Parathyroid adenoma (tissue), 2 donors: ENCODE results near the gene C1orf198.

Experiments
- H2AFZ ChIP-seq: fragments of 300-600 bp; sonication (generic); one replicate; pipeline ENCODE4 v1.7.0; 2017; ENCODE audit warnings: antibody characterized with exemption, mild to moderate bottlenecking
- H3K27ac ChIP-seq: fragments of 300-600 bp; sonication (generic); one replicate; pipeline ENCODE4 v1.7.0; 2017
- H3K27me3 ChIP-seq: fragments of 300-600 bp; sonication (generic); one replicate; pipeline ENCODE4 v1.7.0; 2017; ENCODE audit warnings: low read length; ENCODE audit not compliant: control insufficient read depth, insufficient read depth
- H3K36me3 ChIP-seq: fragments of 300-600 bp; sonication (generic); one replicate; pipeline ENCODE4 v1.7.0; 2017; ENCODE audit warnings: low read length; ENCODE audit not compliant: control insufficient read depth, insufficient read depth
- H3K4me1 ChIP-seq: fragments of 300-600 bp; sonication (generic); one replicate; pipeline ENCODE4 v1.7.0; 2017; ENCODE audit warnings: control low read depth
- H3K4me2 ChIP-seq: fragments of 300-600 bp; sonication (generic); one replicate; pipeline ENCODE4 v1.7.0; 2017; ENCODE audit warnings: low read length
- H3K4me3 ChIP-seq: fragments of 300-600 bp; sonication (generic); one replicate; pipeline ENCODE4 v1.7.0; 2017; ENCODE audit warnings: low read depth, low read length
- H3K79me2 ChIP-seq: fragments of 300-600 bp; sonication (generic); one replicate; pipeline ENCODE4 v1.7.0; 2017; ENCODE audit warnings: control low read depth
- H3K9ac ChIP-seq: fragments of 300-600 bp; sonication (generic); one replicate; pipeline ENCODE4 v1.7.0; 2017; ENCODE audit warnings: mild to moderate bottlenecking
- H3K9me3 ChIP-seq: fragments of 300-600 bp; sonication (generic); one replicate; pipeline ENCODE4 v1.7.0; 2017; ENCODE audit warnings: low read length; ENCODE audit not compliant: control insufficient read depth
- TF ChIP-seq, protein P1 (sequence below): fragments of 300-600 bp; sonication (generic); IDR thresholded peaks from one replicate; pipeline ENCODE4 v1.7.0; 2017; ENCODE audit warnings: antibody characterized with exemption, mild to moderate bottlenecking
- donor health status: primary hyperparathyroidism.

C1orf198 gene

DNA sequence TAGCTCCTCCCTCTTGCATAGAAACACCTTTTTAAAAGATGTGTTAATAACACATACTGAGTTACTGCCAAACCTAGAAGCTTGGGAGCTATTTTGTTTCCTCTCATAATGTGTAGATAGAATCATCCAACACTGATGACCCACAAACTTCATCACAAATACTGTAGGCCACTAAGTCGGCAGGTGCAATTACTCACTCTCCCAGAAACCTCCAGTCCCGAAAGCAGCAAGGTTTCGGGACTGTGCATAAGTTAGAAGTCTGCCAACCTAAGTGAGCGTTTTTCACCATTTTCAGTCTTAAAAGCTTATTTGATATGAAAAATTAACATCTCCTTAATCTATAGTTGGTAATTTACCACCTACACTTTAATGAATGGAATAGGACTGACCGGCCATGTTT lies 32.0 kb downstream of the C1orf198 start:
- H3K9me3 ChIP-seq: no peaks in the 10 kb centered on the region
- no peak overlapping the region for H3K4me3 ChIP-seq
- no peaks in the 10 kb centered on the region for H3K27me3 ChIP-seq
- H3K4me1 ChIP-seq: no peaks in the 10 kb centered on the region
- no peak overlapping the region for H3K27ac ChIP-seq
- no peaks in the 10 kb centered on the region for H3K79me2 ChIP-seq
- TF ChIP-seq, protein P1, sequence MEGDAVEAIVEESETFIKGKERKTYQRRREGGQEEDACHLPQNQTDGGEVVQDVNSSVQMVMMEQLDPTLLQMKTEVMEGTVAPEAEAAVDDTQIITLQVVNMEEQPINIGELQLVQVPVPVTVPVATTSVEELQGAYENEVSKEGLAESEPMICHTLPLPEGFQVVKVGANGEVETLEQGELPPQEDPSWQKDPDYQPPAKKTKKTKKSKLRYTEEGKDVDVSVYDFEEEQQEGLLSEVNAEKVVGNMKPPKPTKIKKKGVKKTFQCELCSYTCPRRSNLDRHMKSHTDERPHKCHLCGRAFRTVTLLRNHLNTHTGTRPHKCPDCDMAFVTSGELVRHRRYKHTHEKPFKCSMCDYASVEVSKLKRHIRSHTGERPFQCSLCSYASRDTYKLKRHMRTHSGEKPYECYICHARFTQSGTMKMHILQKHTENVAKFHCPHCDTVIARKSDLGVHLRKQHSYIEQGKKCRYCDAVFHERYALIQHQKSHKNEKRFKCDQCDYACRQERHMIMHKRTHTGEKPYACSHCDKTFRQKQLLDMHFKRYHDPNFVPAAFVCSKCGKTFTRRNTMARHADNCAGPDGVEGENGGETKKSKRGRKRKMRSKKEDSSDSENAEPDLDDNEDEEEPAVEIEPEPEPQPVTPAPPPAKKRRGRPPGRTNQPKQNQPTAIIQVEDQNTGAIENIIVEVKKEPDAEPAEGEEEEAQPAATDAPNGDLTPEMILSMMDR: no peak
- H3K9ac ChIP-seq: no peak overlapping the region
- H2AFZ ChIP-seq: no peak overlapping the region
- no peaks in the 10 kb centered on the region for H3K36me3 ChIP-seq
- no peak overlapping the region for H3K4me2 ChIP-seq

DNA sequence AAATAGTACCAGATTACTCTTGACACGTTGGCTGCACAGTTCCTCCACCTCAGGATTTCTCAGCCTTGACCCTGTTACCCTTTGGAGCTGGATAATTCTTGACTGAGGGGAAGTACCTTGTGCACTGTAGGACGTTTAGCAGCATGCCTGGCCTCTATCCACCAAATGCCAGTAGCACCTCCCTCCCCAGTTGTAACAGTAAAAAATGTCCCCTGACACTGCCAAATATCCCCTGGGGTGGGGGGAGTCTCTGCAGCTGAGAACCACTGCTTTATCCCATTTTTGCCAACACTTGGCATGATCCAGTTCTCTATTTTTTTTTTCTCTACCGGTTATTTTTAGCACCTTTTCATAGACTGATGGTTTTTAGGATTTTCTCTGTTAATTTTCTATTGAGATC lies 34.0 kb downstream of the C1orf198 start:
- Histone ChIP-seq H3K27ac (no peak overlapping the region), H3K9ac (no peak overlapping the region), H3K9me3 (no peaks in the 10 kb centered on the region), H2AFZ (no peak overlapping the region), H3K27me3 (no peaks in the 10 kb centered on the region), H3K79me2 (no peaks in the 10 kb centered on the region), H3K4me3 (no peak overlapping the region), H3K4me1 (no peaks in the 10 kb centered on the region), H3K4me2 (no peak overlapping the region), H3K36me3 (no peaks in the 10 kb centered on the region)
- TF ChIP-seq, protein P1: no peak

- H3K9ac ChIP-seq: no peak overlapping the region
- no peaks in the 10 kb centered on the region for H3K79me2 ChIP-seq
- H3K4me3 ChIP-seq: no peak overlapping the region
- no peaks in the 10 kb centered on the region for H3K4me1 ChIP-seq
- no peak overlapping the region for H2AFZ ChIP-seq
- no peaks in the 10 kb centered on the region for H3K36me3 ChIP-seq
- H3K27me3 ChIP-seq: no peaks in the 10 kb centered on the region
- no peaks in the 10 kb centered on the region for H3K9me3 ChIP-seq
- no peak overlapping the region for H3K27ac ChIP-seq
- TF ChIP-seq, protein P1: no peak
- no peak overlapping the region for H3K4me2 ChIP-seq
Measured at GRCh38 chr1:230833511-230833910, 34.8 kb downstream of the C1orf198 start.

DNA sequence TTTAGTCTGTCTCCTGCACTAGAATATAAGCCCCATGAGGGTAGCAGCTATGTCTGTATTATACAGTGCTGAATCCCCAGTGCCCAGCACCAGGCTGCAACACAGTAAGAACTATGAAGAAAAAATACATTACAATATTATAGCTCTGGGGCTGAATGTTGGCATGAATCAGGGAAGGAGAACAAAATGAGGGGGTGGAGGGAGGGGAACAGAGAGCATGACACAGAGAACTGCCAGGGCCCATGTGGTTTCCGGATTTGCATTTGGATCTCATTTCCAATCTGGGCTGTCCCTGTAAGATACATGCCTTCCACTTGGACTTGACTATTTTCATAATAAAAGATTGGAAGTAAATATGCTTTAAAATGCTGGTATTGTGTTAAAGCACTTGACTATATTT lies 35.8 kb downstream of the C1orf198 start:
- Histone ChIP-seq H3K9ac (no peak overlapping the region), H3K4me1 (no peaks in the 10 kb centered on the region), H3K4me2 (no peak overlapping the region), H3K27ac (no peak overlapping the region), H3K36me3 (no peaks in the 10 kb centered on the region), H2AFZ (no peak overlapping the region), H3K27me3 (no peaks in the 10 kb centered on the region), H3K9me3 (no peaks in the 10 kb centered on the region), H3K4me3 (no peak overlapping the region), H3K79me2 (no peaks in the 10 kb centered on the region)
- TF ChIP-seq, protein P1: no peak

DNA sequence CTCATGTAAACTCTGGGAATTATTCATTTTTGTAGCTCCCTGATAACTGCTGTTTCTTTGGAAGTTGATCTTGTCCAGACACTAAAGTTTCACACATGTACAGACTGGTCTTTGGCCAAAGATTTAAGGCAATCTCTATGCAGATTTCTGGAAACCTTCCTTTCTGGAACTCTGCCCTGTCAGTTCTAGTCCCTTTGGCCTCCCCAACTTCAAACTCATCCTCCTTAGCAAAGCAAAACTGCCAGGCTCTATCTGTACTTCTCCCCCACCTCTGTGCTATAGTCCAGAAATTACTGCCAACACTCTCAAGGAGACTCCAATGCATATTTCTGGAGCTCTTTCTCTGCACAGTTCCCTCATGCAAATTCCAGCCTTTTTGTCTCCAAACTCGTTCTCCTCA lies 36.5 kb downstream of the C1orf198 start:
- H3K4me1 ChIP-seq: no peaks in the 10 kb centered on the region
- H3K9ac ChIP-seq: no peak overlapping the region
- H3K27me3 ChIP-seq: no peaks in the 10 kb centered on the region
- H3K9me3 ChIP-seq: no peaks in the 10 kb centered on the region
- H3K4me3 ChIP-seq: no peak overlapping the region
- no peaks in the 10 kb centered on the region for H3K36me3 ChIP-seq
- H3K4me2 ChIP-seq: no peak overlapping the region
- H2AFZ ChIP-seq: no peak overlapping the region
- H3K79me2 ChIP-seq: no peaks in the 10 kb centered on the region
- no peak overlapping the region for H3K27ac ChIP-seq
- TF ChIP-seq, protein P1: no peak
